D721Med (cell line): ENCODE data around the gene CEP162.
"Not testable (repeated sequence)": the region's sequence is repeated elsewhere in the genome, so short reads cannot be mapped to it uniquely, and the experiment has no call there.

ENCODE experiments used
- DNase-seq: peaks from one replicate; pipeline ENCODE4 v3.0.0; 2011; ENCODE audit warnings: low spot score; ENCODE audit not compliant: insufficient read length
- FAIRE-seq: peaks from 2 replicates; lab custom pipeline; 2011; peaks lifted over from hg19 to GRCh38; lab: Jason Lieb, UNC
- TF ChIP-seq, protein P1 (sequence below): IDR thresholded peaks from 2 replicates; pipeline ENCODE4 v1.5.1; 2012; ENCODE audit warnings: mild to moderate bottlenecking, control low read depth; ENCODE audit not compliant: insufficient read depth; ENCODE audit errors: missing control alignments

CEP162 gene

DNA sequence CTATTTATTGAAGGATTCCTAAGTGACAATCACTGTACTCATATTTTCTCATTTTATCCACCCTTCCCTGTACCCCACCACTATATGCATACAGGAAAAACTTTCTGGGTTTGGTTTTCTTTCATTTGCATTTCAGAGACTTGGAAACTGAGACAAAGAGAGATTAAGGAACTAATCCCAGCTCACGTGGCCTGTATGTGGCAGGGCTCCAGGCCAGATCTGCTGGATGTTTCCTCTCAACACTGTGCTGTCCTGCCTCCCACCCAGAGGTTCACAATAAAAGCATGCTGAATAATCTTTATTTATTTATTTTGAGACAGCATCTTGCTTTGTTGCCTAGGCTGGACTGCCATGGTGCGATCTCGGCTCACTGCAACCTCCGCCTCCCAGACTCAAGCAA lies 50.2 kb downstream of the CEP162 start:
- DNase-seq (no peak), FAIRE-seq (no peak)

DNA sequence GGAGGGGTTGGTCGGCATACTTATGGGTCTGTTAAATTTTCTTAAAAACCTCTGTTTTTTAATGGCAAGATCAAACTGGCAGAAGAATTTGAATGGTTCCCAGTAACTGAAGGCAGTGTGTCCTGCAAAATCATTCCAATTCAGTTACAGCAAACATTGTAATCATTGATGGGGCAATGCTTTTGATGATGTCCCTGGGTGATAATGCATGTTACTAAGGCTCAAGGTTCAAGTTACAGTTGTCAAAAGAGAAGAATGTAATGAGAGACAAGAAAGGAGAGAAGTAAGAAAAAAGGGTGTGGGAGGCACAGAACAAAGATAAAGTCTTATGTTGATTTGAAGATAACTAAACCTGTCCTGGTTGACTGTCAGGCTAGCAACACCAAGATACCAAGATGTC lies 54.9 kb downstream of the CEP162 start:
- FAIRE-seq (no peak), DNase-seq (no peak)
- TF ChIP-seq, protein P1, sequence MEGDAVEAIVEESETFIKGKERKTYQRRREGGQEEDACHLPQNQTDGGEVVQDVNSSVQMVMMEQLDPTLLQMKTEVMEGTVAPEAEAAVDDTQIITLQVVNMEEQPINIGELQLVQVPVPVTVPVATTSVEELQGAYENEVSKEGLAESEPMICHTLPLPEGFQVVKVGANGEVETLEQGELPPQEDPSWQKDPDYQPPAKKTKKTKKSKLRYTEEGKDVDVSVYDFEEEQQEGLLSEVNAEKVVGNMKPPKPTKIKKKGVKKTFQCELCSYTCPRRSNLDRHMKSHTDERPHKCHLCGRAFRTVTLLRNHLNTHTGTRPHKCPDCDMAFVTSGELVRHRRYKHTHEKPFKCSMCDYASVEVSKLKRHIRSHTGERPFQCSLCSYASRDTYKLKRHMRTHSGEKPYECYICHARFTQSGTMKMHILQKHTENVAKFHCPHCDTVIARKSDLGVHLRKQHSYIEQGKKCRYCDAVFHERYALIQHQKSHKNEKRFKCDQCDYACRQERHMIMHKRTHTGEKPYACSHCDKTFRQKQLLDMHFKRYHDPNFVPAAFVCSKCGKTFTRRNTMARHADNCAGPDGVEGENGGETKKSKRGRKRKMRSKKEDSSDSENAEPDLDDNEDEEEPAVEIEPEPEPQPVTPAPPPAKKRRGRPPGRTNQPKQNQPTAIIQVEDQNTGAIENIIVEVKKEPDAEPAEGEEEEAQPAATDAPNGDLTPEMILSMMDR, result no peak

More for the DNA sequence above, 50.2 kb downstream of the CEP162 start:
- TF ChIP-seq, protein P1, result no peak

DNA sequence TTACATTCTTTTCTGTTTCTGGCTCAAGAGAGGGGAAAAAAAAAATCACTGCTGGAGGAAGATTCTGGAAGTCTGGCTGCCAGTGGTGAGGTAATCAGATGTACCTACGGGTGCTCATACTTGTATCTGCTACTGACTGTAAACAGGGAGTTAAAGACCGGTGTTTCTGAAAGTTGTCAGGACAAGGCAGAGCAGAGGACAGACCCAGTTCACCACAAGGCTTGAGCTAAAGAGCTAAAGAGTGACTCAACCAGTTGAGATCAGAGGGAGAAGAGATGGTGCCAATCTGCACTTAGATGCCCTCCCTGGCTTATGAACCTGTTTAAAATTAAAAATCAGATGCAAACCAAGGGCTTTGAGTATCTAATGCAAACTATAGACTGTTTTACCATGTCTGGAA lies 55.4 kb downstream of the CEP162 start:
- DNase-seq (no peak), FAIRE-seq (no peak)
- TF ChIP-seq, protein P1, result no peak

GRCh38 chr6:84167457-84167856 lies 60.0 kb downstream of the CEP162 start:
- DNase-seq (no peak), FAIRE-seq (no peak)
- TF ChIP-seq, protein P1, result no peak

DNA sequence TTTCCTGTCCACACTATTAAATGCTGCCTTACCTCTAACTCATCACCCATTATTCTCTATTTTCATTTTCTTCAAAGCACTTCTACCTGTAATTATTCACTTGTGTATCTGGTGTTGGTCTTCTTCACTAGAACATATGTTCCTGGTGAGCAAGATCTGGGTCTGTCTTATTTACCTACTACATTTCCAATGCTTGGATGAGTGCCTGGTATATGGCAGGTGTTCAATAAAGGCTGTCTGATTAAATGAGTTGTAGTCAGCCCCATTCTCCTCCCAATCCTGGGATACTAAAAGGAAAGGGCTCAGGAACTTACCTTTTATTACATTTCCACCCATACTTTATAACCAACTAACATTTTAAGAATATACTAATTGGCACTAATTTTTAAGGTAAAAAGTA lies 61.0 kb downstream of the CEP162 start:
- TF ChIP-seq, protein P1, result no peak
- DNase-seq, result no peak
- no peak for FAIRE-seq

- FAIRE-seq, DNase-seq: not testable (repeated sequence)
These were observed 63.1 kb downstream of the CEP162 start for GRCh38 chr6:84164328-84164727.

DNA sequence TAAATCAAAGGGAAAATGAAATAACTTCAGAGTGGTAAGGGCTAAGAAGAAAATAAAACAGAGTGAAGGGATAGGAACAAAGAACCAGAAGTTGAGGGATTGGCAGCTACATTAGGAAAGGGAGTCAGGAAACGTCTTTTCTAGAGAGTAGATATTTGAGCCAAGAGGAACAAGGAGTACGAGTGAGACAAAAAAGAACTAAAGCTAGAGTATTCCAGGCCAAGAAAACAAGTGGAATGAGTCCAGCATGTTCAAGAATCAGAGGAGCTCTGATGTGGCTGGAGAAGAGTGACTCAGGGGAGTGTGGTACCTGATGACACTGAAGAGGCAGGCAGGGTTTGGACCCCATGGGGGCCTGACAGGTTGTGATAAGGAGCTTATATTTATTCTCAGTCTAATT lies 66.3 kb downstream of the CEP162 start:
- TF ChIP-seq, protein P1, result no peak
- DNase-seq, result no peak
- FAIRE-seq, result no peak

DNA sequence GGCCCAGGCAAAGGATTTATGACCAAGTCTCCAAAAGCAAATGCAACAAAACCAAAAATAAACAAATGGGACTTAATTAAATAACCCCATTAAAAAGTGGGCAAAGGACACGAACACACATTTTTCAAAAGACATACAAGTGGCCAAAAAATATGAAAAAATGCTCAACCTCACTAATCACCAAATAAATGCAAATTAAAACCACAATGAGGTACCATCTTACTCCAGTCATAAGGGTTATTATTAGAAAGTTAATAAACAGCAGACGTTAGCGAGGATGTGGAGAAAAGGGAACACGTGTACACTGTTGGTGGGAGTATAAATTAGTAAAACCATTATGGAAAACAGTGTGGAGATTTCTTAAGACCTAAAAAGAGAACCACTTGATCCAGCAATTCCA lies 71.1 kb downstream of the CEP162 start:
- DNase-seq, result no peak
- FAIRE-seq, result no peak
- TF ChIP-seq, protein P1, result no peak
